IMR-90 (cell line): ENCODE results near the gene PARP12. TPM values are rescaled to one million over a fixed set of nuclear protein-coding genes. Genes with fewer than 3 reads are reported as not detected.

Experiments
- ATAC-seq: fragments of 200-7000 bp; cut with Tn5 transposase; 2 replicates; pipeline ENCODE4 v1.9.1; 2020; ENCODE audit warnings: low read depth, mild to moderate bottlenecking, moderate library complexity
- BruUV-seq: library from RNA; stranded (reverse); fragments of 400-500 nt; replicated peaks from 2 replicates; lab custom pipeline; 2021; lab: Mats Ljungman, UMichigan
- CTCF ChIA-PET: fragments of 300-600 bp; formaldehyde crosslinking; extraction: SDS; loops from one replicate; lab custom pipeline; 2021; ENCODE audit warnings: antibody characterized with exemption; lab: Yijun Ruan, JAX
- POLR2A ChIA-PET: fragments of 300-600 bp; sonication (Branson Sonifier 250); formaldehyde crosslinking; loops from one replicate; lab custom pipeline; 2022; ENCODE audit warnings: antibody characterized with exemption; ENCODE audit not compliant: unreplicated experiment; lab: Charles Lee
- DNase-seq: peaks from one replicate; pipeline ENCODE4 v3.0.0; 2013
- H2AFZ ChIP-seq: replicated peaks from 2 replicates; pipeline ENCODE3; 2013; ENCODE audit warnings: low read length, mild to moderate bottlenecking; ENCODE audit not compliant: poor library complexity
- H2AK5ac ChIP-seq: 2 replicates; pipeline ENCODE4 v1.6.1; 2013; ENCODE audit warnings: low read depth, low read length, inconsistent platforms
- H2AK9ac ChIP-seq: replicated peaks from 2 replicates; pipeline ENCODE3; 2013; ENCODE audit warnings: mild to moderate bottlenecking, low read depth, low read length, moderate library complexity; ENCODE audit not compliant: poor library complexity
- H2BK120ac ChIP-seq: 2 replicates; pipeline ENCODE4 v1.6.1; 2013; ENCODE audit warnings: low read depth, low read length, inconsistent platforms
- H2BK15ac ChIP-seq: 3 replicates; pipeline ENCODE4 v1.6.1; 2013; ENCODE audit warnings: low read depth, low read length, inconsistent platforms
- H2BK20ac ChIP-seq: 2 replicates; pipeline ENCODE4 v1.6.1; 2013; ENCODE audit warnings: low read depth, mild to moderate bottlenecking, inconsistent platforms, low read length, moderate library complexity
- H2BK5ac ChIP-seq: 2 replicates; pipeline ENCODE4 v1.6.1; 2013; ENCODE audit warnings: mild to moderate bottlenecking, low read depth, low read length, inconsistent platforms; ENCODE audit not compliant: poor library complexity, severe bottlenecking
- H3K14ac ChIP-seq: replicated peaks from 2 replicates; pipeline ENCODE4 v1.6.1; 2013; ENCODE audit warnings: low read depth, low read length, inconsistent platforms
- H3K18ac ChIP-seq: 2 replicates; pipeline ENCODE4 v1.6.1; 2013; ENCODE audit warnings: low read depth, low read length, control low read depth
- H3K23ac ChIP-seq: 2 replicates; pipeline ENCODE4 v1.6.1; 2013; ENCODE audit warnings: low read depth, low read length, inconsistent platforms
- H3K27ac ChIP-seq: 2 replicates; pipeline ENCODE4 v1.5.1; 2013; ENCODE audit warnings: mild to moderate bottlenecking, control low read depth, low read length; ENCODE audit not compliant: insufficient read depth
- H3K27me3 ChIP-seq: 2 replicates; pipeline ENCODE4 v1.6.1; 2013; ENCODE audit warnings: low read length; ENCODE audit not compliant: control insufficient read depth, insufficient read depth
- H3K36me3 ChIP-seq: 2 replicates; pipeline ENCODE4 v1.6.1; 2013; ENCODE audit warnings: low read length, mixed read lengths; ENCODE audit not compliant: control insufficient read depth, insufficient read depth
- H3K4ac ChIP-seq: 2 replicates; pipeline ENCODE4 v1.6.1; 2013; ENCODE audit warnings: low read depth, low read length, inconsistent platforms
- H3K4me1 ChIP-seq: 2 replicates; pipeline ENCODE4 v1.6.1; 2013; ENCODE audit warnings: low read length, mixed read lengths; ENCODE audit not compliant: control insufficient read depth, insufficient read depth
- H3K4me2 ChIP-seq: 2 replicates; pipeline ENCODE4 v1.6.1; 2013; ENCODE audit warnings: low read depth, mild to moderate bottlenecking, control low read depth, low read length, moderate library complexity
- H3K4me3 ChIP-seq: 2 replicates; pipeline ENCODE4 v1.5.1; 2013; ENCODE audit warnings: low read depth, mild to moderate bottlenecking, control low read depth, low read length, moderate library complexity; ENCODE audit not compliant: insufficient read depth
- H3K56ac ChIP-seq: 2 replicates; pipeline ENCODE4 v1.6.1; 2013; ENCODE audit warnings: low read length, inconsistent platforms; ENCODE audit not compliant: insufficient read depth; ENCODE audit errors: extremely low read depth
- H3K79me1 ChIP-seq, 2 experiments: 2 replicates each; pipeline ENCODE4 v1.6.1; 2013; ENCODE audit warnings: low read length in 2 of 2, inconsistent platforms in 1 of 2, low read depth in 1 of 2
- H3K9ac ChIP-seq: 2 replicates; pipeline ENCODE4 v1.6.1; 2013; ENCODE audit warnings: low read depth, low read length, control low read depth
- H3K9me1 ChIP-seq: 2 replicates; pipeline ENCODE4 v1.6.1; 2013; ENCODE audit warnings: low read length, inconsistent platforms; ENCODE audit not compliant: insufficient read depth
- H3K9me3 ChIP-seq: 2 replicates; pipeline ENCODE4 v1.6.1; 2013; ENCODE audit warnings: low read length; ENCODE audit not compliant: control insufficient read depth, insufficient read depth
- H4K20me1 ChIP-seq: 2 replicates; pipeline ENCODE4 v1.6.1; 2013; ENCODE audit warnings: low read length, inconsistent platforms; ENCODE audit not compliant: insufficient read depth
- H4K5ac ChIP-seq: 2 replicates; pipeline ENCODE4 v1.6.1; 2013; ENCODE audit warnings: mild to moderate bottlenecking, low read depth, low read length, control low read depth
- H4K8ac ChIP-seq, 2 experiments: 2 replicates each; pipeline ENCODE4 v1.6.1; 2013; ENCODE audit warnings: low read depth in 2 of 2, low read length in 2 of 2, control low read depth in 1 of 2, inconsistent platforms in 1 of 2
- H4K91ac ChIP-seq: 2 replicates; pipeline ENCODE4 v1.6.1; 2013; ENCODE audit warnings: low read depth, low read length, inconsistent platforms; ENCODE audit not compliant: insufficient read depth
- BHLHE40 ChIP-seq: fragments of 150-350 bp; IDR thresholded peaks from 2 replicates; pipeline ENCODE4 v1.6.1; 2016; ENCODE audit warnings: mild to moderate bottlenecking, low read depth, low read length
- CEBPB ChIP-seq: IDR thresholded peaks from 2 replicates; pipeline ENCODE4 v1.6.1; 2012; ENCODE audit warnings: low read depth, low read length, improper control_type of control experiment
- CHD1 ChIP-seq: IDR thresholded peaks from 2 replicates; pipeline ENCODE4 v1.6.1; 2012; ENCODE audit warnings: low read depth, low read length, improper control_type of control experiment
- FOS ChIP-seq: fragments of 150-350 bp; IDR thresholded peaks from 2 replicates; pipeline ENCODE4 v1.6.1; 2016; ENCODE audit warnings: low read depth, low read length
- MAFK ChIP-seq: IDR thresholded peaks from 2 replicates; pipeline ENCODE4 v1.6.1; 2012; ENCODE audit warnings: low read depth, low read length, improper control_type of control experiment
- MAZ ChIP-seq: IDR thresholded peaks from 2 replicates; pipeline ENCODE4 v1.6.1; 2012; ENCODE audit warnings: low read depth, mild to moderate bottlenecking, low read length, improper control_type of control experiment, moderate library complexity, borderline replicate concordance
- MXI1 ChIP-seq: IDR thresholded peaks from 2 replicates; pipeline ENCODE4 v1.6.1; 2012; ENCODE audit warnings: low read depth, mild to moderate bottlenecking, low read length, moderate library complexity, borderline replicate concordance
- NFE2L2 ChIP-seq: fragments of 150-350 bp; IDR thresholded peaks from 2 replicates; pipeline ENCODE4 v1.6.1; 2016; ENCODE audit warnings: low read depth, mild to moderate bottlenecking, low read length
- POLR2A ChIP-seq: IDR thresholded peaks from 2 replicates; pipeline ENCODE4 v1.6.1; 2012; ENCODE audit warnings: mild to moderate bottlenecking, low read depth, low read length
- RAD21 ChIP-seq: IDR thresholded peaks from 2 replicates; pipeline ENCODE4 v1.6.1; 2012; ENCODE audit warnings: low read length, improper control_type of control experiment
- RCOR1 ChIP-seq: IDR thresholded peaks from 2 replicates; pipeline ENCODE4 v1.6.1; 2012; ENCODE audit warnings: mild to moderate bottlenecking, low read length, improper control_type of control experiment; ENCODE audit not compliant: insufficient replicate concordance
- RFX5 ChIP-seq: IDR thresholded peaks from 2 replicates; pipeline ENCODE4 v1.8.0; 2012; ENCODE audit warnings: low read depth, mild to moderate bottlenecking, low read length, moderate library complexity
- SMC3 ChIP-seq: fragments of 150-350 bp; IDR thresholded peaks from 2 replicates; pipeline ENCODE4 v1.6.1; 2016; ENCODE audit warnings: low read depth, mild to moderate bottlenecking, antibody characterized with exemption, low read length, moderate library complexity
- WGBS, 2 experiments: methylation state at CpG; one replicate each; pipeline versions ENCODE4 v1.1.5 to v1.1.7; 2013; ENCODE audit warnings: missing lambda C conversion rate in 2 of 2; ENCODE audit not compliant: insufficient read length in 1 of 2; ENCODE audit errors: extremely low coverage in 2 of 2; 5-methylcytosine and 5-hydroxymethylcytosine counted together
- dilution Hi-C: fragments of 300-500 bp; cut with HindIII; formaldehyde crosslinking; loops from one replicate; pipeline ENCODE4 v1.14.3; 2018; ENCODE audit warnings: low sequenced_read_pairs; ENCODE audit not compliant: unreplicated experiment
- in situ Hi-C: fragments of 300-500 bp; cut with MboI; formaldehyde crosslinking; loops from 3 replicates; pipeline ENCODE4 v1.14.3; 2019; ENCODE audit warnings: low sequenced_read_pairs, inconsistent platforms, mixed read lengths
- intact Hi-C: fragments of 100-400 bp; cut with micrococcal nuclease; formaldehyde crosslinking; loops from 2 replicates; pipeline ENCODE4 v1.10.0; 2022
- polyA plus RNA-seq, 3 experiments: library from polyadenylated mRNA; depleted of rRNA; stranded (reverse); fragments of >200 nt; gene quantifications; 2 replicates each; pipeline ENCODE4 v1.2.3, GENCODE V29; 2012; ENCODE audit warnings: low replicate concordance in 1 of 3
- total RNA-seq: library from RNA; depleted of rRNA; stranded (reverse); fragments of >200 nt; gene quantifications from 2 replicates; pipeline ENCODE4 v1.2.3, GENCODE V29; 2012
- TF ChIP-seq, protein P1 (sequence below): conservative IDR thresholded peaks from 2 replicates; pipeline ENCODE4 v1.5.1; 2012; ENCODE audit warnings: mild to moderate bottlenecking, low read depth, low read length, improper control_type of control experiment
- TF ChIP-seq, protein P2 (sequence below): fragments of 150-350 bp; IDR thresholded peaks from 2 replicates; pipeline ENCODE4 v1.6.1; 2017; ENCODE audit warnings: mild to moderate bottlenecking, antibody characterized with exemption, low read length, low read depth
- TF ChIP-seq, protein P3 (sequence below): fragments of 150-350 bp; IDR thresholded peaks from 2 replicates; pipeline ENCODE4 v1.6.1; 2016; ENCODE audit warnings: low read depth, mild to moderate bottlenecking, low read length, moderate library complexity, borderline replicate concordance

The PARP12 gene
- total and polyA plus RNA-seq, 2 of the 4 experiments (the other 2 are of a cell fraction), result 7.2 to 11.3 TPM

DNA sequence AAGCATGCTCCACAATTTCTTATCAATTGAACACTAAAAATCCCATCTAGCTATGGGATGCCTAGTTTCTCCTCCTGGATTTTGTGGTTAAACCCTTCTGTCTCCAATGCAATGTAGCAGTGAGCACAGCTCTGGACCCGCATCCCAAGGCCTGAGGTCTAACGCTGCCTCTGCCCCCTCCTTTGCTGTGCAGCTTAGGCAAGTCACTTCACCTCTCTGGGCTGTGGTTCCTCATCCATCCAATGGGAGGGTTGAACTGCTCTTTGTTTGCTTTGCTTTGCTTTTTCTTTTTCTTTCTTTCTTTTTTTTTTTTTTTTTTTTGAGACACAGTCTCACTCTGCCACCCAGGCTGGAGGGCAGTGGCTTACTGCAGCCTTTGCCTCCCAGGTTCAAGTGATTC, 69.2 kb downstream of the PARP12 start:
- dilution Hi-C loops, result no loop called here
- TF ChIP-seq MAFK (no peak), SMC3 (no peak), POLR2A (no peak), CHD1 (no peak), BHLHE40 (no peak), MXI1 (no peak), FOS (no peak), RCOR1 (no peak), RFX5 (no peak), CEBPB (no peak), MAZ (no peak), NFE2L2 (no peak), RAD21 (no peak)
- TF ChIP-seq, protein P1, sequence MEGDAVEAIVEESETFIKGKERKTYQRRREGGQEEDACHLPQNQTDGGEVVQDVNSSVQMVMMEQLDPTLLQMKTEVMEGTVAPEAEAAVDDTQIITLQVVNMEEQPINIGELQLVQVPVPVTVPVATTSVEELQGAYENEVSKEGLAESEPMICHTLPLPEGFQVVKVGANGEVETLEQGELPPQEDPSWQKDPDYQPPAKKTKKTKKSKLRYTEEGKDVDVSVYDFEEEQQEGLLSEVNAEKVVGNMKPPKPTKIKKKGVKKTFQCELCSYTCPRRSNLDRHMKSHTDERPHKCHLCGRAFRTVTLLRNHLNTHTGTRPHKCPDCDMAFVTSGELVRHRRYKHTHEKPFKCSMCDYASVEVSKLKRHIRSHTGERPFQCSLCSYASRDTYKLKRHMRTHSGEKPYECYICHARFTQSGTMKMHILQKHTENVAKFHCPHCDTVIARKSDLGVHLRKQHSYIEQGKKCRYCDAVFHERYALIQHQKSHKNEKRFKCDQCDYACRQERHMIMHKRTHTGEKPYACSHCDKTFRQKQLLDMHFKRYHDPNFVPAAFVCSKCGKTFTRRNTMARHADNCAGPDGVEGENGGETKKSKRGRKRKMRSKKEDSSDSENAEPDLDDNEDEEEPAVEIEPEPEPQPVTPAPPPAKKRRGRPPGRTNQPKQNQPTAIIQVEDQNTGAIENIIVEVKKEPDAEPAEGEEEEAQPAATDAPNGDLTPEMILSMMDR, result no peak
- TF ChIP-seq, protein P2, sequence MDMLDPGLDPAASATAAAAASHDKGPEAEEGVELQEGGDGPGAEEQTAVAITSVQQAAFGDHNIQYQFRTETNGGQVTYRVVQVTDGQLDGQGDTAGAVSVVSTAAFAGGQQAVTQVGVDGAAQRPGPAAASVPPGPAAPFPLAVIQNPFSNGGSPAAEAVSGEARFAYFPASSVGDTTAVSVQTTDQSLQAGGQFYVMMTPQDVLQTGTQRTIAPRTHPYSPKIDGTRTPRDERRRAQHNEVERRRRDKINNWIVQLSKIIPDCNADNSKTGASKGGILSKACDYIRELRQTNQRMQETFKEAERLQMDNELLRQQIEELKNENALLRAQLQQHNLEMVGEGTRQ, result no peak
- TF ChIP-seq, protein P3, sequence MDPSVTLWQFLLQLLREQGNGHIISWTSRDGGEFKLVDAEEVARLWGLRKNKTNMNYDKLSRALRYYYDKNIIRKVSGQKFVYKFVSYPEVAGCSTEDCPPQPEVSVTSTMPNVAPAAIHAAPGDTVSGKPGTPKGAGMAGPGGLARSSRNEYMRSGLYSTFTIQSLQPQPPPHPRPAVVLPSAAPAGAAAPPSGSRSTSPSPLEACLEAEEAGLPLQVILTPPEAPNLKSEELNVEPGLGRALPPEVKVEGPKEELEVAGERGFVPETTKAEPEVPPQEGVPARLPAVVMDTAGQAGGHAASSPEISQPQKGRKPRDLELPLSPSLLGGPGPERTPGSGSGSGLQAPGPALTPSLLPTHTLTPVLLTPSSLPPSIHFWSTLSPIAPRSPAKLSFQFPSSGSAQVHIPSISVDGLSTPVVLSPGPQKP, result no peak
- Histone ChIP-seq H3K56ac (no peak overlapping the region), H3K27ac (no peak overlapping the region; the same call in 1 of the 2 replicates), H3K36me3 (no peaks in the 10 kb centered on the region), H3K14ac (peak overlapping the region; percentile 81), H2AK5ac (peak overlapping the region; percentile 71; the same call in 1 of the 2 replicates), H4K20me1 (no peaks in the 10 kb centered on the region), H3K9me3 (no peaks in the 10 kb centered on the region), H2BK20ac (peak overlapping the region; percentile 39; the same call in 1 of the 2 replicates), H4K91ac (peak overlapping the region; percentile 66; the same call in 1 of the 2 replicates), H3K27me3 (no peaks in the 10 kb centered on the region; the same call in 1 of the 2 replicates), H3K4me3 (no peak overlapping the region), H2BK15ac (peak overlapping the region; percentile 32; the same call in 1 of the 3 replicates), H4K5ac (peak overlapping the region; percentile 59; the same call in 1 of the 2 replicates), H2AK9ac (no peak overlapping the region), H3K79me1 (0 out of 4 replicates have a peak, but pooled peaks cover 0 to 3% of the 10 kb centered on the region in 2 experiments), H2AFZ (no peak overlapping the region), H2BK5ac (no peak overlapping the region), H4K8ac (peak overlapping the region in 1 of 2 experiments; percentile 26; a peak in 1 of 4 replicates), H3K4me2 (no peak overlapping the region), H2BK120ac (peak overlapping the region; percentile 82), H3K9me1 (peaks cover 27% of the 10 kb centered on the region), H3K23ac (0 out of 2 replicates have a peak overlapping the region, but pooled peaks have one; percentile 45), H3K4ac (peak overlapping the region; percentile 76), H3K18ac (peak overlapping the region; percentile 51; the same call in 1 of the 2 replicates), H3K4me1 (peaks cover 20% of the 10 kb centered on the region), H3K9ac (no peak overlapping the region)
- POLR2A ChIA-PET, result no interaction called here
- no peak for DNase-seq
- ATAC-seq, result no peak
- in situ Hi-C loops, result no loop called here
- intact Hi-C loops, result no loop called here
- no CpG with 5 or more reads among the region's 2 CpGs for WGBS, 2 experiments
- no TSS peak for BruUV-seq
- CTCF ChIA-PET, result interaction anchor here (1.2 to 1.7 kb wide), 2 partner anchors 348 to 374 kb away, joined by 3 to 6 read pairs; no protein-coding TSS in a partner anchor
